Stimulated activated CD8-positive, alpha-beta memory T cell treated with anti-CD3 and anti-CD28 coated beads, Interleukin-7, amount 100 ng/mL, for 1 hour (primary cell): ENCODE measurements around the gene THRB.
"Not testable (repeated sequence)": the region's sequence is repeated elsewhere in the genome, so short reads cannot be mapped to it uniquely, and the experiment has no call there.

Experiments used
- DNase-seq, 2 donors: peaks; one replicate each; pipeline ENCODE4 v3.0.0-alpha.2; 2020; ENCODE audit warnings: low read depth in 2 of 2

THRB gene

DNA sequence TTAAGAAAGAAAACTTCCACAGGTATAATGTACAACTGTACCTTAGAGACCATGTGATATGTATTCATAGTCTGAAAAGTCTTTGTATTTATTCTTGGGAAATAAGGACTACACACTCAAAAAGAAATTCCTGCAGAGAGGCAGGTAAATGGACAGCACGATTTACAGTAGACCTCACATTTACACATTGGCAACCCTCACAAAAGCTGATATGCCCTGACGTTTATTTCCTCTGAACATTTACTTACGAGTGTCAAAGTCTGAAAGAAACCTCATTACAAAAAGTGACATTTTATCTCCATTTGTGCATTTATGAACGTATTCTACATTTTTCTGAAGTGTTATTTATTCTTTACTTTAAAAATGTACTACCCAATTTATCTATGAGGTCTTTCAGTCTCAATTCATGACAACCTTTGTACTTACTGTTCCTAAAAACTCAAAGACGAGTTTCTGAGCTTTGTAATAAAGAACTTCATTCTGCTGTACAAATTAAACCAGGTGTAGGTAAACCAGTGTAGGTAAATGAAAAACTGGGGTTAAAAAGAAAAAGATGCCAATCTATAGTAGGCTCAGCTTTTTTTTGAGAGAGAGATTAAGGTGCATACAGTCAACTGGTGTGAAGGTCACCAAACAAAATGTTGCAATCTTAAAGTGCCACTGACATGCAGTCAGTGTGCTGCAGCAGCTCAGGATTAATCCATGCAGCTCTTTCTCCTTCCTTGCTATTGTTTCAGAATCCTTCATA lies 44.3 kb downstream of the THRB start:
- DNase-seq, result no peak

DNA sequence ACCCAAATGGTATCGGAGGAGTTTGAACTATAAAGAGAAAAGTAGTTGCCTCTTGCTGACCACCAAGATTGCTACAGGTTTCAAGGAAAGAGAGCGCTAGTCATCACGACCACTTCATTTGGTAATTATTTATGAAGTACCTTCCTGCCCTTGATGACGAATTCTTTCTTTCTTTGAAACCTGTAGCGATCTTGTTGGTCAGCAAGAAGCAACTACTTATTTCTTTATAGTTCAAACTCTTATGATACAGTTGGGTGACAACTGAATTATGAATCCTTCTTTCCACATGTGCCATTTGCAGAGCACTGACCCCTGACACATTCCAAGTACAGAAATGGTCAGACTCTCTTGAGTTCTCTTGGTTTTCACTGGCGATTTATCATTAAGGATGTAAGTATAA lies 46.8 kb downstream of the THRB start:
- no peak for DNase-seq

DNA sequence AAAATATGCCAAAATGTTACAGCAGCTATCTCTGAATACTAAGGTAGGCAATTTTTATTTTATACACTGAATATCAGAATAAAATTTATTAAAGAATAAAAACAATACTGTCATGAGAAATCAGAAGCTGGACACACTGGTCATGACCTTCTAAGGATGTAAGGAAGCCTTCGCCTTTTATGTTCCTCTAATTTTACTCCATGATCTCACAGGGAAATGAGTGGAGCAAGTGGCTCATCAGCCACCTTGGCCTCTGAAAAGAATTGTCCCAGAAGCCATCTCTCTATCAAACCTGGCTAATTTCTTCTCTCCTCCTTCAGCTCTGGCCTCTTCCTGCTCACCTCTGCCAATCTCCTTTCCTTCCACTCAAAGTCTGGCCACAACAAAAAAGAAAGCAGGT lies 48.6 kb downstream of the THRB start:
- DNase-seq, result no peak

DNA sequence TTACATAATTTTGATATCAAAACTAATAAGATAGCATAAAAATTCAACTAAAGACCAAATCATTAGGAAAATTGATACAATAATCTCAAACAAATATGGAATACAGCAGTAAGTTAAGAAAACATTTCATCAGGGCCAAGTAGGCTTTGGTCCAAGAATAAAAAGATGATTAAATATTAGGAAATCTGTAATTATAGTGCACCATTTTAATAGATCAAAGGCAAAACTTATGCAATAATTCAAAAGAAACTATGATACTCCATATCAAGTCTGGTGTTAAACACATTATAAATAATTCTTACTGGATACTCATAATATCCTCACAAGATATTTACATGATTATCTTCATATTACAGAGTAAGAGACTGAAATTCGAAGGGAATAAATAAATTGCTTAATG lies 51.2 kb downstream of the THRB start:
- DNase-seq, result no peak

DNA sequence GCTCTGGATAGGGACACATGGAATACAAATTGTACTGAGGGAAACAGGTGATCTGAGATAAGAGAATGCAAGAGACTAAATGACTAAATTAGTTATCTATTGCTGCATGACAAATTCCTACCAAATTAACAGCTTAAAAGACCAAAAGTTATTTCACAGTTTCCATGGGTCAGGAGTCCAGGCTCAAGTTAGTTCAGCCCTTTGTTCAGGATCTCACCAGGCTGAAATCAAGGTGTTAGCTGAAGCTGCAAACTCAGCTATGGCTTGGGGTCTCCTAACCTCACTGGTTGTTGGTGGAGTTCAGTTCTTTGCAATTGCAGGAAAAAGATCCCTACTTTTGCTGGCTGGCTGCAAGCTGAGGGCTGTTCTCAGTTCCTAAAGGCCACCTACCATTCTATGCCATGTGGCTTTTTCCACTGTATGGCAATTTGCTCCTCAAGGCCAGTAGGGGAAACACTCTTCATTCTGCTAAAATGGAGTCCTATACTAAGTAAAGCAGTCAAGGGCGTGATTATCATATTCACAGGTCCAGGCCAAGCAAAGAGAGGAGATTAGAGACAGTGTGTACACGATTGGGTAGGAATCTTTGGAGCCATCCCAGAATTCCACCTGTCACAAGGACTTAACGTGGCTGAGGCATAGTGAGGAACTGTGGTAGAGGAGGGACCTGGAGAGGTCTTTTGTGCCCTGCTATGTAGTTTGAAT lies 53.7 kb downstream of the THRB start:
- no peak for DNase-seq

DNA sequence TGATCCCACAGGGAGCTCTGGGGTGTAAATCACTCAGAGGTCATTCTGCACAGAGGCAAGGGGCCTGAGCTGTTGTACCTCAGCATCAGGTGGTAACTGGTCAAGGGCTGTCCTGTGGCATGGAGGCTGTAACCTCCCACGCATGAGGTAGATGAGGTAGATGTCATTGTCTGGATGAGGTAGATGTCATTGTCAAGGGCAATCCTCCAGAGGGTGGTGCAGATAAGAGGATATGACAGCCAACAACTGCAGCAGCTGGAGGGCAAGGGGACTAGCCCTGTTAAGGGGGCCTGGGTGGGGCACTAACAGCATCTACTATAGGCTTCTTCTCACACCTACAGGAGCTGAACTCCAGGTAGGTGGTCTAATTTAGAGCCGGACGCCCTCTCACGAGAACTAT lies 55.6 kb downstream of the THRB start:
- DNase-seq, result no peak

DNA sequence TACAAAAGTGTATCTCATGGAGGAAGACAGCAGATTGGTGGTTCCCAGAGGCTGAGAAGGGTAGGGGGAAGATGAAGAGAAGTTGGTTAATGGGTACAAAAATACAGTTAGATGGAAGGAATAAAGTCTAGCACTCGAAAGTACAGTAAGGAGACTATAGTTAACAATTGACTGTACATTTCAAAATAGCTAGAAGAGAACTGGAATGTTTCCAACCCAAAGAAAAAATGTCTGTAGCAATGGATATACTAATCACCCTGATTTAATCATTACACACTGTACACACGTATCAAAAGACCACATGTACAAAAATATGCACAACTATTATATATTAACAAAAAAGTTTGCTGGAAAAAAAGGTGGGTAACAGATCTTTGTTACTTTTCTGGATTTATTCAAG lies 57.3 kb downstream of the THRB start:
- no peak for DNase-seq

DNA sequence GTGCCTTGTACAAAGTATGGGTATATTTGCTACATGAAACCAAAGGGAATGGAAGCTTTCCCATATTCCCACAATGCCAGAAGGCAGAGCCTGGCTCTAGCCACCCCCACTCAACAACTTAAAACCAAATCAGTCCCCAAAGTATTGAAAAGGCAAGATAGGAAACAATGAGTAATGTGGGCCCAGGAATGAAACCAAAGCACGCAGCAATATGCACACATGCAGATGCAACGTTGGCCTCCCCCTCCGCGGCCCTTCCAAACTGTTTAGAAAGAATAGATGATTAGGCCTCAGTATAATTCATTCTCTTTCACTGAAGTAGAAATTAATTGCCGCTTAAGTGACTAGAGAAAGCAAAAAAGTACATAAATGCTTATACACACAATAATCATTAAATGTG lies 59.1 kb downstream of the THRB start:
- no peak for DNase-seq

DNA sequence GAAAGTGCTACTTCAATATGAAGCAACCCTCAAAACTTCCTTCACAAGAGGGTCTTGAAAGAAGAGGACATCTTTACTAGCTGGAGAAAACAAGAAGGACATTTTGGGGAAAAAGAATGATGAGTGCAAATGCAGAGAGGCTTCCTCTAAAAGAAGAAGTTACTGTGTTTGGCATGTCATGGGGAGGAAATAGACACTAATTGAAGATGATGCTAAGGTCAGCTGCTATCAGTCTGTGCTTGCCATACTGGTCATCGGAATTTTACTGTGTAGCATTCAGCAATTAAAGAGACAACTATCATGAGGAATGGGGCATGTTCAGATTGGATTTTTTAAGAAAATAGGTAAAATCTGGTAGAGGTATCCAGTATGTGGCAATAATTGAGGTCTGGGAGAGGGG lies 60.0 kb downstream of the THRB start:
- no peak for DNase-seq

DNA sequence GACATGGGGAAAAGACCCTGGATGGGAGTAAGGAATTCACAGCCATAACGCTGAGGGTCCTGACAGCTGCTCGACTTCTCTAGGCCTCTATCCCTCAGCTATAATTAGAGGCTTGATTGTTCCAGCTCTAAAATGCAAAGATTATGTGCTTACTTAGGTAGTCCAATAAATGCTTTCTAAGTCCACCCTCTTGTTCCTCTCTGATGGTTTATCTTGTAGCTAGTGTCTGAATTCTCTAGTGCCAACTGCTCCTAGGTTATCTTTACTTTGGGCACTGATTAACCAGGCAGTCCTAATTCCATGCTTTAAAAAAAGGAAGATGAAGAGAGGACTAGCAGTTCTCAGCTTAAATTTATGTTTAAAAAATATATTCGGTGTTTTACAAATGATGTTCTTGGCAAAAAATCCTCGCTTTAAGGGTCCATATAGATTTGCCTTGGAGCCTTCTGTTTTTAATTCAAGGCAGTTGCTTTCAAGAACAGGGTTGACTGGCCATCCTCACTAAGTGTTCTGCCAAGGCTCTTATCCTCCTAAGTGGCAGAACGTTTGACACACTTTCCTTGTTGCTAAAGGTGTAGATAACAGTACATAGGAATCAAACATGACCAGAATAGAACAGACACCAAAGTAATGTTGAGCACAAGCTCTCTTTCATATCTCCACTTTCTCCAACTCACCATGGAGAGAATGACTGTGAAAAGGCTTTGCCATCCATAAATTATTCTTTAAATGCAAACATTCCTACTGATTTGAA lies 60.6 kb downstream of the THRB start:
- no peak for DNase-seq

DNA sequence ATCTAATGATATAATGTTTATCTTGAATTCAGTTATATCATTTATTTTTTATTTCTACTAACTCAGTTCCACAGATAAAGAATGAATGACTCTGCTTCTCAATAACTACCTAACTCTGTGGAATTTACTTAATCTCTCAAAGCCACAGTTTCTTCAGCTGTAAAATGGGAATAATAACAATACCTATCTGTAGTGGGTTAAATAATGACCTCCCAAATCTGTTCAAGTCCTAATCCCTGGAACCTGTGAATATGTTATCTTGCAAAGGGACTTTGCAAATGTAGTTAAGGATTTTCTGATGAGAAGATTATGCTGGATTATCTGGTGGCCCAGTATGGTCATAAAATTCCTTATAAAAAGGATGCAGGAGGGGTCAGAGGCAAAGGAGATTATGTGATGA lies 61.7 kb downstream of the THRB start:
- no peak for DNase-seq

DNA sequence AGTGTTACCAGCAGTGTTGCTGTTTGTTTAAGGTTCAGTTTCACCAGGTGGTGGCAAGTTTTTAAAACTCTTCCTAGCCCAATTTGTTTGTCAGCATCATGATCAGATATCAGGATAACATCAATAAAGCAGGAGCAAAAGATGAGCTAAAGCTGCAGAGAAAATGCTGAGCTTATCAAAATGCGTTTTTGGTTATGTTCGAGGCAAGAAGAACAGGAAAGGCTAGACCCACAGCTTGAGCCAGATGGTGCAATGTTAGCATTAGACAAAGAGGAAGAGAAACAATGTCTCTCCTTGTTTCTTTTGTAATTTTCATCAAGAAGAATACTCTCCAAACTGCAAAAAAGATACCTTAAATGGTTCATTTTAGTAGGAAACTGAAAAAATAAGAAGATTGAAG lies 66.2 kb downstream of the THRB start:
- no peak for DNase-seq

DNA sequence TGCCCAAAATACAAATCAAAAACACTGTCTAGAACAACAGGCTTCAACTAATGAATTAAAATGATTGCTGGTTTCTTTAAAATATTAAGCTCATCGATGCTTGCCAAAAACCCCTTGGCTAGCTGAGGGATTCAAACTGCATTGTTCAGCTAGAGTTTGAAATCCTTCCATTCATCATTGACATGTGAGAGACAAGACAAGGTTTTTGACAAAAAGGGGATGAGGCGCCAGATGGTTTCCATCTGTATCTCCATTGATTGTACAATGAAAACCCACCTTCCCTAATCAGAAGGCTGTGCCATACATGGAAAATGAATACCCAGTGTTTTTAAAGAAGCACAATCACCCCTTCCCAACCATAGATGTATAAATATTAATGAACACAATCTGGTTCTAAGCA lies 67.8 kb downstream of the THRB start:
- no peak for DNase-seq

DNA sequence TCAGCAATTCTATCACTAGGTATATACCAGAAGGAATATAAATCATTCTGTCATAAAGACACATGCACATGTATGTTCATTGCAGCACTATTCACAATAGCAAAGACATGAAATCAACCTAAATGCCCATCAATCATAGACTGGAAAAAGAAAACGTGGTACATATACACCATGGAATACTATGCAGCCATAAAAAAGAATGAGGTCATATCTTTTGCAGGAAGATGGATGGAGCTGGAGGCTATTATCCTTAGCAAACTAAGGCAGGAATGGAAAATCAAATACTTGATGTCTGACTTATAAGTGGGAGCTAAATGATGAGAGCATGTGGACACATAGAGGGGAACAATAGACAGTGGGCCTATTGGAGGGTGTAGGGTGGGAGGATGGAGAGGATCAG lies 73.8 kb downstream of the THRB start:
- not testable (repeated sequence) for DNase-seq

DNA sequence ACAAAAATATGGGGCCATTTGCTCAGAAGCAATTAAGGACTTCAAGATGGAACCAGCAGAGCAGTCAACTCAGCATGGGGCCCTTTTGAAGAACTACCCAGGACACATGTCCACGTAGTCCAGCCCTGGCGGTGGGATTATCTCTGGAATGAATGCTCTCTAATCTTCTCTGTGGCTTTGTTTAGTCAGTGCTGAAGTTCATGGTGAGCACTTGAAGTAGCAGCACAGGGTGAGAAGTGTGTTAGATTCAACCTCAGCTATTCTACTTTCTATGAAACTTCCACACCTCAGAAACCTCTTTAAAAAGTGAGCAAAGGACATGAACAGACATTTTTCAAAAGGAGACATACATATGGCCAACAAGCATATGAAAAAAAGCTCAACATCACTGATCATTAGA lies 74.4 kb downstream of the THRB start:
- DNase-seq, result no peak

DNA sequence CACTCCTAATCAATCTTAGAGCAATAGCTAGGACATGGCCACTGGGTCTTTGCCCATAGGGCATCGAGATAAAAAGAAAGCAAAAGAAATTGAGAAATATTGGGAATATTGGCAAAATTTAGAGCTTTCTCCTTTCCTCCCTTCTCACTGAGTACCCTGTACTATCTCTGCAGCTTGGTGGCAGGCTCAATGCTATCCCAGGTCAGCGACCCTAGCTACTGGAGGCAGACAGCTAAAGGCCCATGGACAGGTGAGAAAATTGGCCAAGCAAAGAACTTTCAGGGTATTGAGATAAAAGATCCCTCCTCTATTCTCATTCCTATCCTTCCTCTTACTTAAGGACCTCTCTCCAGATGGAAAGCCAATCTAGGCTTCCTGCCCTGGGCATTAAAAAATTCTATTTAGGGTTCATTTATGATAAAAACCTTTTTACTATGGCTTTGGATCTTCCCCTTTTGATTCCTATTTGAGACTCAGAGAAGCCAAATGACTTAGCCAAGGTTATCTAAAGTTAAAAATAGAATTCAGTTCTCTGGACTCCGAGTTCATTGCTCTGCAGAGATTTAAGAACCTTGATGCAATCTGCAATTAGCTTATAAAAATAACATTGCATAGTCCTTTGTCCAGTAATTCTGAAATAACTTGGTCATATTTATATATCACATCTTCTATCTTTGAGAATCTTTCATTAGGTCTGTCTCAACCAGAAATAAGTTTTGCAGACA lies 75.4 kb downstream of the THRB start:
- DNase-seq, result no peak

DNA sequence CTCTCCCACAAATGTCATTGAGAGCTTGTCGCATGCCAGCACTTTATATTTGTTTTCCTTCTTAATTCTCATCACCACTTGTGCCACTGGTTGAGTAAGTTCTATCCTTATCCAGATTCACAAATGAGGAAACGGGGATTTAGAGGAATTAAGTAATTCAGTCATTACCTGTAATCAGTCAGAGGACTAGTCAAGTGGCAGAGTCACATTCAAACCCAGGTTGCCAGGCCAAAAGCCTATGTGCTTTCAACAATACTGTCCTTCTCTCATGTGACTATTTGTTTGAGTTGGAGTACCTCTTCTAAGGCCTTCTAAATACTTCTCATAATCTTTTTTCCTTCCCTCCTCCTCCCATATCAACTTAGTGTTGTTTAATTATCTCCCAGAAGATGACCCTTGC lies 76.9 kb downstream of the THRB start:
- no peak for DNase-seq

DNA sequence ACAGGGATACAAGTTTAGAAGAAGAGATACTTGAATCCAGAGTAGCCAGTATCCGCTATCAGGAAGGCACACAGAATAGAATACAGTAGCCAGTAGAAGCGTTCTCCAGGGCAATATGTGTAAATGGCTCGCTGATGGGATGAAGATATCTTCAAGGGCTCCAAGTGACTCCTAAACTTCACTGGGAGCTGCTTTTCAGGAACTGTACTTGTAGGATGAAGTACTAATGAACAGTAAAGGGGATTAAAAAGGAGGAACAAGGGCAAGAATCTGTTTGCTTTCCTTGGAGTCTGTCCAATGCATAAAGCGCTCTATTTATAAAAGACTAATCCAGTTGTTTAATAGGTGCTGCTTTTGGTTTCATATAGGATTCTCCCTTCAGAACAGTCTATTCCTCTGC lies 78.4 kb downstream of the THRB start:
- DNase-seq, result no peak

DNA sequence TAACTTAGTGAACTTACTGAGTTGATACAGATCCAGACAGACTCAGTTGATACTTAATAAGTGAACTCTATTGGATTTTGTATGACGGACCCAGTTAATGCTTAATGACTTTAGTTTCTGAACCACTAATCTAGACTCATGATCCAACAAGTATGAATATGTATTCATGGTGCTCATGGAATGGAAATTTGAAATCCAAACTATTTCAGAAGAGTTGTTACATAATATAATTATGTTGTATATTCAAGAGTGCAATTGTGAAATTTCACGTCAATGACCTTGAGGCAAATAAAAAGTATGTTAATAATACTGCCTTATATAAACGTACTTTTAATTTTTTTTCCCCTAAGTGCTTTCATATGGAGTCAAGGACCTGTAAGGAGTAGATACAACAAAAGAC lies 78.8 kb downstream of the THRB start:
- no peak for DNase-seq

DNA sequence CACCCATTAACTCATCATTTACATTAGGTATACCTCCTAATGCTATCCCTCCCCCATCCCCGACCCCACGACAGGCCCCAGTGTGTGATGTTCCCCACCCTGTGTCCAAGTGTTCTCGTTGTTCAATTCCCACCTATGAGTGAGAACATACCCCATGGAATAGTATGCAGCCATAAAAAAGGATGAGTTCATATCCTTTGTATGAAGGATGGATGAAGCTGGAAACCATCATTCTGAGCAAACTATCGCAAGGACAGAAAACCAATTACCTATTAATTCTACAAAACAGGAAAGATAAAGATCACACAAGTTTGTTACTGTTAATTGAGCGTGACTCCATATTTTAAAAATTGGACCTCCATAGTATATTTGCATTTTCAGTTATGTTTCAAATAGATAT lies 81.0 kb downstream of the THRB start:
- not testable (repeated sequence) for DNase-seq

DNA sequence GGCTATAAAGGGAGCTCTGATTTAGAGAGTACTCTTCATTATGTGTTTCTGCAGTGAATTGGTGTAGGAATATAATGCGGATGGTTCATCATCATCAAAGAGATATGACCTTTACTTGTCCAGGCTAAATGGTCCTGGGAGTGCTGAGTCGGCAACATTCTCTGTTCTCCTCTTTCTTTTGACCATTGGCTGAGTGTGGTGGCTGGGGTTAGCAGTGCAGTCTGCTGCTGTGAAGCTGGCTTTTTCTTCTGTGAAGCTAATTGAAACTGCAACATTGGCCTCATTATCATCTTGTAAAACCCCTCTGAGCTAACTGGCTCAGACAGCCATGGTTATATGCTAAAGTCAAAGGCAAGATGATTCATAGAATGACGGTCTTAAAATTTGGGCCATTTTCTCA lies 83.8 kb downstream of the THRB start:
- DNase-seq, result no peak

DNA sequence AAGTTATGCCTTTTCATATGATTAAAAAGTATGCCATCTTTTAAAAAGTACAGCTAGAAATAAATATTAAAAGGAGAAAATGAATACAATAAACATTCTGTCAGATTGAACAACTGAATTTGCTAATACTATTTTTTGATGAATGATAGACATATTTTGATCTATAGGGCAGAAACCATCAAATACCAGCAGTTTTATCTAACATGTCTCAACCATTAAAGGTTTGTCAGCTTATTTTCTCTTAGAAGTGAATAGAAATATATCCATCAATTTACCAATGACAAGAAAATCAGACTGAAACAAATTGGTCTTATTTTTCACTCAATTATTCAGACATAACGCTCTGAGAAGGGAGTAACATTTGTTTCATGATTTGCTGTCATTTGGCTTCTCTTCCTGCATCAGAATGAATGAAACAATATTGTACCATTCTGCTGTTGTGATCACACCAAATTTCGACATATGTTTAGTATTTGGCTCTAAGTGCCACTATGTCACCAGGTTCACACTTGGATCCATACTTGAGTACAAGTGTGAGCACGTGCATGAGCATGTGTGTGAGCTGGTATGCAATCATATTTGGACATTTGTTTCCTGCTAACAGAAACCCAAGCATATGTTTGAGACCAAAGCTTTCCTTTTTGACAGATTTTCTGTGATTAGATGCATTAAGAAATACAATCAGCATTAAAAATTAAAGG lies 86.5 kb downstream of the THRB start:
- no peak for DNase-seq
